A549 (cell line): ENCODE data around the gene ERO1A. TPM values are rescaled to one million over a fixed set of nuclear protein-coding genes. Genes with fewer than 3 reads are reported as not detected.

Experiments used
- ATAC-seq, 2 experiments: fragments of 200-7000 bp in 1 of 2; fragments of >200 bp in 1 of 2; cut with Nextera tagmentation in 1 of 2; cut with Tn5 transposase in 1 of 2; 3 replicates each; pipeline versions ENCODE4 v1.8.0 to v1.9.1; 2018 to 2020; ENCODE audit warnings: mild to moderate bottlenecking in 1 of 2, moderate library complexity in 1 of 2
- CTCF ChIA-PET: fragments of 300-600 bp; sonication (Branson Sonifier 250); formaldehyde crosslinking; extraction: SDS; loops from one replicate; lab custom pipeline; 2021; ENCODE audit warnings: antibody characterized with exemption, inconsistent platforms; lab: Yijun Ruan, JAX
- POLR2A ChIA-PET: fragments of 350-600 bp; formaldehyde crosslinking; extraction: SDS; loops from one replicate; lab custom pipeline; 2021; ENCODE audit warnings: antibody characterized with exemption, inconsistent platforms; lab: Yijun Ruan, JAX
- DNase-seq, 2 experiments: peaks; one replicate each; pipeline versions ENCODE4 v3.0.0 to v3.0.0-alpha.2; 2011 to 2016; ENCODE audit warnings: low read depth in 1 of 2, low spot score in 1 of 2
- FAIRE-seq: peaks from 2 replicates; lab custom pipeline; 2011; peaks lifted over from hg19 to GRCh38; lab: Jason Lieb, UNC
- H3K27ac ChIP-seq, 2 experiments: fragments of >200 bp; sonication (Bioruptor Twin); formaldehyde crosslinking; 3 replicates each; pipeline ENCODE4 v1.5.1; 2016 to 2017
- H3K4me1 ChIP-seq: fragments of >200 bp; sonication (Bioruptor Twin); formaldehyde crosslinking; 3 replicates; pipeline ENCODE4 v1.6.1; 2016
- H3K4me2 ChIP-seq: fragments of >200 bp; sonication (Bioruptor Twin); formaldehyde crosslinking; 3 replicates; pipeline ENCODE4 v1.6.1; 2016
- H3K4me3 ChIP-seq: fragments of >200 bp; sonication (Bioruptor Twin); formaldehyde crosslinking; 3 replicates; pipeline ENCODE4 v1.5.1; 2016
- H3K9me3 ChIP-seq: fragments of >200 bp; sonication (Bioruptor Twin); formaldehyde crosslinking; 3 replicates; pipeline ENCODE4 v1.6.1; 2016
- BHLHE40 ChIP-seq: IDR thresholded peaks from 2 replicates; pipeline ENCODE4 v1.6.1; 2012; ENCODE audit warnings: low read depth, low read length, inconsistent platforms
- CBX8 ChIP-seq: fragments of 200-600 bp; sonication (generic); IDR thresholded peaks from 2 replicates; pipeline ENCODE4 v1.6.1; 2016
- CHD4 ChIP-seq: fragments of 200-600 bp; sonication (generic); IDR thresholded peaks from 2 replicates; pipeline ENCODE4 v1.6.1; 2016; ENCODE audit warnings: antibody characterized with exemption, mild to moderate bottlenecking, borderline replicate concordance
- CTCF ChIP-seq: fragments of >200 bp; sonication (Bioruptor Twin); formaldehyde crosslinking; IDR thresholded peaks from 3 replicates; pipeline ENCODE4 v1.5.1; 2016
- EHF ChIP-seq: fragments of 250-450 bp; sonication (Bioruptor Pico); IDR thresholded peaks from 2 replicates; pipeline ENCODE4 v1.5.0; 2020; ENCODE audit warnings: mild to moderate bottlenecking
- EHMT2 ChIP-seq: fragments of 200-600 bp; sonication (generic); IDR thresholded peaks from 2 replicates; pipeline ENCODE4 v1.6.1; 2016; ENCODE audit warnings: antibody characterized with exemption, low read depth, mild to moderate bottlenecking, moderate library complexity
- ELK1 ChIP-seq: fragments of 150-350 bp; IDR thresholded peaks from 2 replicates; pipeline ENCODE4 v1.6.1; 2014; ENCODE audit warnings: low read depth, mild to moderate bottlenecking, low read length
- EP300 ChIP-seq, 2 experiments: fragments of >200 bp; sonication (Bioruptor Twin); formaldehyde crosslinking; IDR thresholded peaks; 2 replicates in 1 of 2; 3 replicates in 1 of 2; pipeline ENCODE4 v1.6.1; 2016 to 2017
- ESRRA ChIP-seq: fragments of 150-350 bp; IDR thresholded peaks from 2 replicates; pipeline ENCODE4 v1.6.1; 2014; ENCODE audit warnings: mild to moderate bottlenecking, low read length, borderline replicate concordance
- FOSB ChIP-seq: fragments of 250-450 bp; sonication (Bioruptor Pico); IDR thresholded peaks from 2 replicates; pipeline ENCODE4 v1.5.0; 2020; ENCODE audit warnings: mild to moderate bottlenecking, moderate library complexity
- GATA3 ChIP-seq: IDR thresholded peaks from 2 replicates; pipeline ENCODE4 v1.6.1; 2012; ENCODE audit warnings: borderline replicate concordance
- HOXB13 ChIP-seq: fragments of 250-450 bp; sonication (Bioruptor Pico); IDR thresholded peaks from 2 replicates; pipeline ENCODE4 v1.5.0; 2020; ENCODE audit warnings: low read depth, mild to moderate bottlenecking, moderate library complexity
- JUN ChIP-seq, 2 experiments: fragments of >200 bp; sonication (Bioruptor Twin); formaldehyde crosslinking; IDR thresholded peaks; 2 replicates in 1 of 2; 3 replicates in 1 of 2; pipeline ENCODE4 v1.6.1; 2016 to 2017
- MAZ ChIP-seq: fragments of 150-350 bp; IDR thresholded peaks from 2 replicates; pipeline ENCODE4 v1.6.1; 2014; ENCODE audit warnings: antibody characterized with exemption, low read depth, low read length, borderline replicate concordance
- MYC ChIP-seq: IDR thresholded peaks from 2 replicates; pipeline ENCODE4 v1.6.1; 2012; ENCODE audit warnings: mild to moderate bottlenecking, inconsistent platforms, low read length, improper control_type of control experiment, borderline replicate concordance
- NR3C1 ChIP-seq: fragments of >200 bp; sonication (Bioruptor Twin); formaldehyde crosslinking; IDR thresholded peaks from 3 replicates; pipeline ENCODE4 v1.6.1; 2017
- PBX3 ChIP-seq: IDR thresholded peaks from 2 replicates; pipeline ENCODE4 v1.6.1; 2012
- PHF8 ChIP-seq: fragments of 200-600 bp; sonication (generic); IDR thresholded peaks from 2 replicates; pipeline ENCODE4 v1.6.1; 2016; ENCODE audit warnings: low read depth, mild to moderate bottlenecking, antibody characterized with exemption, moderate library complexity, borderline replicate concordance
- POLR2AphosphoS2 ChIP-seq: conservative IDR thresholded peaks from 2 replicates; pipeline ENCODE4 v1.6.1; 2012; ENCODE audit warnings: low read length, improper control_type of control experiment, inconsistent platforms
- RAD21 ChIP-seq, 2 experiments: fragments of >200 bp in 1 of 2; sonication (Bioruptor Twin) in 1 of 2; formaldehyde crosslinking in 1 of 2; IDR thresholded peaks in 1 of 2; conservative IDR thresholded peaks in 1 of 2; 2 replicates in 1 of 2; 3 replicates in 1 of 2; pipeline ENCODE4 v1.6.1; 2012 to 2018; ENCODE audit warnings: inconsistent platforms in 1 of 2
- RARB ChIP-seq: fragments of 250-450 bp; sonication (Bioruptor Pico); IDR thresholded peaks from 2 replicates; pipeline ENCODE4 v1.8.0; 2021; ENCODE audit warnings: mild to moderate bottlenecking, moderate library complexity
- RFX5 ChIP-seq: fragments of 450-650 bp; IDR thresholded peaks from 2 replicates; pipeline ENCODE4 v1.7.1; 2014; ENCODE audit warnings: antibody characterized with exemption, mild to moderate bottlenecking, moderate library complexity
- TP53 ChIP-seq: fragments of 250-450 bp; sonication (Bioruptor Pico); IDR thresholded peaks from 2 replicates; pipeline ENCODE4 v1.5.0; 2021; ENCODE audit warnings: mild to moderate bottlenecking, moderate library complexity
- USF2 ChIP-seq: fragments of 450-650 bp; IDR thresholded peaks from 2 replicates; pipeline ENCODE4 v1.6.1; 2014; ENCODE audit warnings: antibody characterized with exemption
- ZC3H11A ChIP-seq: fragments of 450-650 bp; IDR thresholded peaks from 2 replicates; pipeline ENCODE4 v1.6.1; 2014; ENCODE audit warnings: antibody characterized with exemption, mild to moderate bottlenecking
- ZFP36 ChIP-seq: fragments of 450-650 bp; IDR thresholded peaks from 2 replicates; pipeline ENCODE4 v1.6.1; 2014; ENCODE audit warnings: borderline replicate concordance; ENCODE audit not compliant: partially characterized antibody
- WGBS: methylation state at CpG from one replicate; pipeline ENCODE4 v1.1.6; 2017; ENCODE audit errors: missing lambda C conversion rate; 5-methylcytosine and 5-hydroxymethylcytosine counted together
- polyA plus RNA-seq, 4 experiments: library from polyadenylated mRNA; depleted of rRNA in 3 of 4; stranded (reverse); fragments of >200 nt; fragmentation: RNase III in 1 of 4; extraction: RNeasy Plus Mini Kit Qiagen cat#74134 plus additional on column Dnase treatment in 1 of 4; gene quantifications; 2 replicates in 3 of 4; 3 replicates in 1 of 4; pipeline ENCODE4 v1.2.3, GENCODE V29; 2011 to 2017

The ERO1A gene
- polyA plus RNA-seq, 2 of the 4 experiments (the other 2 are of a cell fraction), result 39.2 to 69.1 TPM

- TF ChIP-seq GATA3, result no peak
- TF ChIP-seq EHMT2, result no peak
- no peak for TF ChIP-seq RAD21 (conservative IDR thresholded peaks at IDR 0.05 in 1 of 2, IDR thresholded peaks at IDR 0.05 in 1 of 2)
- CTCF ChIA-PET, result no interaction called here
- no peak overlapping the region for H3K4me2 ChIP-seq
- ATAC-seq, result no peak
- H3K4me3 ChIP-seq, result no peak overlapping the region
- POLR2A ChIA-PET, result no interaction called here
- no peak for DNase-seq
- no peaks in the 10 kb centered on the region for H3K9me3 ChIP-seq
- no peak overlapping the region for H3K27ac ChIP-seq
- whole genome bisulfite sequencing, result 79% methylated on average over 1 of the region's 1 CpG
- peak; percentile 90 for FAIRE-seq
- 0 out of 3 replicates have a peak, but pooled peaks cover 3% of the 10 kb centered on the region for H3K4me1 ChIP-seq
Observed at GRCh38 chr14:52735921-52736489, 40.6 kb upstream of the ERO1A start.

GRCh38 chr14:52733824-52734223 lies 38.5 kb upstream of the ERO1A start:
- Histone ChIP-seq H3K9me3 (no peaks in the 10 kb centered on the region), H3K4me2 (no peak overlapping the region), H3K27ac (no peak overlapping the region), H3K4me1 (peaks cover 9% of the 10 kb centered on the region; the same call in 2 of the 3 replicates), H3K4me3 (no peak overlapping the region)
- DNase-seq (no peak), FAIRE-seq (no peak), ATAC-seq (no peak)
- ChIA-PET CTCF (interaction anchor here (0.7 to 1.6 kb wide), 2 partner anchors 11 to 49 kb away, joined by 3 to 4 read pairs; no protein-coding TSS in a partner anchor), POLR2A (no interaction called here)
- TF ChIP-seq EP300 (IDR thresholded peaks at IDR 0.05) (no peak), JUN (IDR thresholded peaks at IDR 0.05) (no peak), PBX3 (no peak), CBX8 (no peak), RAD21 (conservative IDR thresholded peaks at IDR 0.05 in 1 of 2, IDR thresholded peaks at IDR 0.05 in 1 of 2) (no peak), ZFP36 (no peak), FOSB (CRISPR knock-in tag) (no peak), BHLHE40 (no peak)
- 92% methylated on average over 9 of the region's 9 CpGs for WGBS

GRCh38 chr14:52730709-52731111 lies 35.4 kb upstream of the ERO1A start:
- FAIRE-seq, result no peak
- ChIA-PET POLR2A (no interaction called here), CTCF (interaction anchor here (0.7 kb wide), 1 partner anchor 171 kb away, joined by 3 read pairs; no protein-coding TSS in a partner anchor)
- H3K27ac ChIP-seq, result peak overlapping the region; percentile 89 to 90
- WGBS, result 22% methylated on average over 11 of the region's 11 CpGs
- peak overlapping the region; percentile 97 for H3K4me3 ChIP-seq
- H3K4me1 ChIP-seq, result peaks cover 9% of the 10 kb centered on the region; the same call in 2 of the 3 replicates
- peak overlapping the region; percentile 73 for H3K4me2 ChIP-seq
- DNase-seq, result no peak
- no peaks in the 10 kb centered on the region for H3K9me3 ChIP-seq
- ATAC-seq, result no peak; a peak in 1 of 6 replicates
- TF ChIP-seq POLR2AphosphoS2, result no peak
- TF ChIP-seq ZC3H11A, result no peak
- no peak for TF ChIP-seq ZFP36
- TF ChIP-seq RFX5, result no peak
- no peak for TF ChIP-seq TP53 (CRISPR knock-in tag)
- TF ChIP-seq USF2, result no peak
- TF ChIP-seq ESRRA, result no peak
- no peak for TF ChIP-seq PHF8
- no peak for TF ChIP-seq MYC
- no peak for TF ChIP-seq EHF (CRISPR knock-in tag)
- TF ChIP-seq NR3C1, result no peak
- no peak for TF ChIP-seq CHD4
- TF ChIP-seq RARB (CRISPR knock-in tag), result no peak
- no peak for TF ChIP-seq MAZ
- TF ChIP-seq ELK1, result no peak
- TF ChIP-seq GATA3, result no peak
- TF ChIP-seq CBX8, result no peak
- TF ChIP-seq CTCF, result no peak
- TF ChIP-seq HOXB13 (CRISPR knock-in tag), result no peak
- no peak for TF ChIP-seq PBX3
